ENCODE results near the gene CNBP. TPM values are rescaled to one million over a fixed set of nuclear protein-coding genes. Genes with fewer than 3 reads are reported as not detected.

Gene CNBP
- total and polyA plus RNA-seq, 2 of the 4 experiments (the other 2 are of a cell fraction): 217 to 223 TPM

GRCh38 chr3:129211772-129212171 is 28.1 kb upstream of the CNBP start:
- no peak overlapping the region for H3K9ac ChIP-seq (ENCODE audit: low read depth, low read length)
- no peaks in the 10 kb centered on the region for H3K9me3 ChIP-seq (ENCODE audit: control insufficient read depth, insufficient read depth, low read length)
- ATAC-seq (ENCODE audit: low read depth) (peak; percentile 75), DNase-seq (peak; percentile 79)
- H3K27me3 ChIP-seq (ENCODE audit: control insufficient read depth, insufficient read depth, low read length): no peaks in the 10 kb centered on the region
- H3K23ac ChIP-seq (ENCODE audit: low read depth, low read length): 0 out of 2 replicates have a peak overlapping the region, but pooled peaks have one; percentile 3
- H2BK20ac ChIP-seq (ENCODE audit: low read depth, low read length): no peak overlapping the region
- no peak overlapping the region for H4K91ac ChIP-seq (ENCODE audit: insufficient read depth, low read depth, low read length)
- 43% methylated on average over 1 of the region's 6 CpGs; no CpG with 5 or more reads in 1 of the 2 experiments for WGBS, 2 experiments (ENCODE audit: extremely low coverage in 2 of 2, insufficient read length in 1 of 2)
- ChIA-PET CTCF (no interaction called here), POLR2A (ENCODE audit: unreplicated experiment) (no interaction called here)
- peak overlapping the region; percentile 58 for H3K27ac ChIP-seq (ENCODE audit: insufficient read depth, low read length)
- H3K56ac ChIP-seq (ENCODE audit: extremely low read depth, insufficient read depth, low read length): no peak overlapping the region
- H2AK9ac ChIP-seq (replicated peaks; ENCODE audit: low read depth, low read length, poor library complexity): no peak overlapping the region
- no peak overlapping the region for H2BK120ac ChIP-seq (ENCODE audit: low read depth, low read length)
- peak overlapping the region; percentile 23 to 59; a peak in 2 of 4 replicates for H4K8ac ChIP-seq (ENCODE audit: low read depth in 2 of 2, low read length in 2 of 2)
- BruUV-seq (replicated peaks): no TSS peak
- H2AK5ac ChIP-seq (ENCODE audit: low read depth, low read length): peak overlapping the region; percentile 2; the same call in 1 of the 2 replicates
- in situ Hi-C loops (cut with MboI; ENCODE audit: low sequenced_read_pairs) (no loop called here), dilution Hi-C loops (cut with HindIII; ENCODE audit: low sequenced_read_pairs, unreplicated experiment) (no loop called here), intact Hi-C loops (cut with micrococcal nuclease) (no loop called here)
- peaks cover 8% of the 10 kb centered on the region for H3K4me1 ChIP-seq (ENCODE audit: control insufficient read depth, insufficient read depth, low read length)
- no peaks in the 10 kb centered on the region for H3K36me3 ChIP-seq (ENCODE audit: control insufficient read depth, insufficient read depth, low read length)
- peaks cover 3% of the 10 kb centered on the region; the same call in 1 of the 2 replicates for H3K9me1 ChIP-seq (ENCODE audit: insufficient read depth, low read length)
- H2BK15ac ChIP-seq (ENCODE audit: low read depth, low read length): no peak overlapping the region
- no peak overlapping the region for H2BK5ac ChIP-seq (ENCODE audit: low read depth, low read length, poor library complexity, severe bottlenecking)
- H3K79me1 ChIP-seq (ENCODE audit: low read depth in 1 of 2, low read length in 2 of 2): no peaks in the 10 kb centered on the region
- peak; percentile 75 for TF ChIP-seq MAFK (IDR thresholded peaks at IDR 0.05; ENCODE audit: low read depth, low read length)
- no peak for TF ChIP-seq RCOR1 (IDR thresholded peaks at IDR 0.05; ENCODE audit: insufficient replicate concordance, low read length)
- peak; percentile 77 for TF ChIP-seq NFE2L2 (IDR thresholded peaks at IDR 0.05; ENCODE audit: low read depth, low read length)
- TF ChIP-seq FOS (IDR thresholded peaks at IDR 0.05; ENCODE audit: low read depth, low read length): peak; percentile 32; the same call in 1 of the 2 replicates
- TF ChIP-seq CTCF (conservative IDR thresholded peaks at IDR 0.05; ENCODE audit: low read depth, low read length): no peak
- peak overlapping the region; percentile 63 for H2AFZ ChIP-seq (replicated peaks; ENCODE audit: low read length, poor library complexity)
- H4K20me1 ChIP-seq (ENCODE audit: insufficient read depth, low read length): no peaks in the 10 kb centered on the region
- H3K4me3 ChIP-seq (ENCODE audit: insufficient read depth, low read depth, low read length): no peak overlapping the region
- peak overlapping the region; percentile 73 for H3K18ac ChIP-seq (ENCODE audit: low read depth, low read length)
- peak overlapping the region; percentile 15; the same call in 1 of the 2 replicates for H3K4ac ChIP-seq (ENCODE audit: low read depth, low read length)
- H4K5ac ChIP-seq (ENCODE audit: low read depth, low read length): peak overlapping the region; percentile 35; the same call in 1 of the 2 replicates
- H3K4me2 ChIP-seq (ENCODE audit: low read depth, low read length): peak overlapping the region; percentile 57
- peak overlapping the region; percentile 7; the same call in 1 of the 2 replicates for H3K14ac ChIP-seq (replicated peaks; ENCODE audit: low read depth, low read length)
